GM12878 (cell line): ENCODE measurements around the gene CCDC71L. TPM values are rescaled to one million over a fixed set of nuclear protein-coding genes. Genes with fewer than 3 reads are reported as not detected.

Experiments used
- ATAC-seq: fragments of 200-7000 bp; cut with Tn5 transposase; 3 replicates; pipeline ENCODE4 v1.9.1; 2020; ENCODE audit warnings: mild to moderate bottlenecking, moderate library complexity
- BruUV-seq: library from RNA; stranded (reverse); fragments of 400-500 nt; replicated peaks from 2 replicates; lab custom pipeline; 2021; lab: Mats Ljungman, UMichigan
- CTCF ChIA-PET: fragments of 300-600 bp; sonication (Branson Sonifier 250); formaldehyde crosslinking; extraction: SDS; loops from one replicate; lab custom pipeline; 2021; ENCODE audit warnings: inconsistent platforms; lab: Yijun Ruan, JAX
- POLR2A ChIA-PET: fragments of 350-600 bp; formaldehyde crosslinking; extraction: SDS; loops from one replicate; lab custom pipeline; 2021; ENCODE audit warnings: inconsistent platforms; lab: Charles Lee
- RAD21 ChIA-PET: fragments of 300-600 bp; sonication (Branson Sonifier 250); formaldehyde crosslinking; loops from one replicate; lab custom pipeline; 2023; ENCODE audit warnings: antibody characterized with exemption; ENCODE audit not compliant: unreplicated experiment; lab: Charles Lee
- SMC1A ChIA-PET: fragments of 300-600 bp; sonication (Branson Sonifier 250); formaldehyde crosslinking; loops from one replicate; lab custom pipeline; 2023; ENCODE audit not compliant: unreplicated experiment, uncharacterized antibody; lab: Charles Lee
- DNase-seq: peaks from one replicate; pipeline ENCODE4 v3.0.0-alpha.2; 2011; ENCODE audit warnings: low read depth, low spot score
- FAIRE-seq: peaks from 3 replicates; lab custom pipeline; 2011; peaks lifted over from hg19 to GRCh38; lab: Jason Lieb, UNC
- H2AFZ ChIP-seq: 2 replicates; pipeline ENCODE4 v1.6.0; 2011; ENCODE audit warnings: low read depth, low read length, control low read depth; ENCODE audit not compliant: control insufficient read depth
- H3K27ac ChIP-seq: 2 replicates; pipeline ENCODE4 v1.5.1; 2011; ENCODE audit warnings: control low read depth; ENCODE audit not compliant: control insufficient read depth, insufficient read depth
- H3K27me3 ChIP-seq, 2 experiments: replicated peaks in 1 of 2; 2 replicates each; pipeline versions ENCODE4 v1.6.0 to v1.6.1; 2011; ENCODE audit warnings: low read length in 1 of 2; ENCODE audit not compliant: control insufficient read depth in 2 of 2, insufficient read depth in 2 of 2
- H3K36me3 ChIP-seq, 2 experiments: 2 replicates each; pipeline ENCODE4 v1.5.1; 2011; ENCODE audit warnings: low read length in 1 of 2; ENCODE audit not compliant: control insufficient read depth in 2 of 2, insufficient read depth in 2 of 2
- H3K4me1 ChIP-seq: 2 replicates; pipeline ENCODE4 v1.6.1; 2011; ENCODE audit warnings: mild to moderate bottlenecking, low read length, moderate library complexity, mixed read lengths; ENCODE audit not compliant: control insufficient read depth, insufficient read depth
- H3K4me2 ChIP-seq: 2 replicates; pipeline ENCODE4 v1.6.0; 2011; ENCODE audit warnings: control low read depth; ENCODE audit not compliant: control insufficient read depth, insufficient read depth
- H3K4me3 ChIP-seq: fragments of 200-600 bp; sonication (generic); 2 replicates; pipeline ENCODE4 v1.5.1; 2016
- H3K79me2 ChIP-seq: 2 replicates; pipeline ENCODE4 v1.6.0; 2011; ENCODE audit warnings: low read length; ENCODE audit not compliant: control insufficient read depth, insufficient read depth
- H3K9ac ChIP-seq: 2 replicates; pipeline ENCODE4 v1.8.0; 2011; ENCODE audit warnings: low read length, control low read depth, mixed read lengths; ENCODE audit not compliant: control insufficient read depth, insufficient read depth
- H3K9me3 ChIP-seq: replicated peaks from 3 replicates; pipeline ENCODE4 v1.5.1; 2011; ENCODE audit warnings: mild to moderate bottlenecking, low read length; ENCODE audit not compliant: control insufficient read depth, insufficient read depth
- H4K20me1 ChIP-seq: 2 replicates; pipeline ENCODE4 v1.6.0; 2011; ENCODE audit not compliant: control insufficient read depth, insufficient read depth
- CBFB ChIP-seq: IDR thresholded peaks from 2 replicates; pipeline ENCODE4 v1.6.1; 2016; ENCODE audit warnings: antibody characterized with exemption, low read depth
- CBX5 ChIP-seq: sonication (generic); IDR thresholded peaks from 2 replicates; pipeline ENCODE4 v1.6.1; 2016; ENCODE audit warnings: low read depth, moderate library complexity, mild to moderate bottlenecking, inconsistent platforms
- EZH2 ChIP-seq: IDR thresholded peaks from 2 replicates; pipeline ENCODE4 v1.6.1; 2012; ENCODE audit warnings: low read depth, mild to moderate bottlenecking, control low read depth, inconsistent platforms, low read length, borderline replicate concordance; ENCODE audit not compliant: control insufficient read depth
- JUNB ChIP-seq: IDR thresholded peaks from 2 replicates; pipeline ENCODE4 v1.6.1; 2016; ENCODE audit warnings: antibody characterized with exemption, mild to moderate bottlenecking
- MEF2A ChIP-seq: IDR thresholded peaks from 2 replicates; pipeline ENCODE4 v1.6.1; 2011; ENCODE audit warnings: low read depth, mild to moderate bottlenecking, low read length, moderate library complexity; ENCODE audit not compliant: insufficient read depth
- MEF2B ChIP-seq: fragments of 450-650 bp; IDR thresholded peaks from 2 replicates; pipeline ENCODE4 v1.6.1; 2018; ENCODE audit warnings: mild to moderate bottlenecking, moderate library complexity; ENCODE audit not compliant: partially characterized antibody, poor library complexity, severe bottlenecking
- PAX5 ChIP-seq: IDR thresholded peaks from 2 replicates; pipeline ENCODE4 v1.6.1; 2011; ENCODE audit warnings: low read depth, low read length, borderline replicate concordance
- RUNX3 ChIP-seq: IDR thresholded peaks from 2 replicates; pipeline ENCODE4 v1.6.1; 2012; ENCODE audit warnings: low read length, inconsistent platforms
- WGBS: methylation state at CpG from one replicate; pipeline ENCODE4 v1.1.6; 2016; ENCODE audit warnings: low lambda C conversion rate; ENCODE audit not compliant: insufficient replicate concordance, insufficient coverage; ENCODE audit errors: missing lambda C conversion rate; 5-methylcytosine and 5-hydroxymethylcytosine counted together
- in situ Hi-C: fragments of 300-500 bp; cut with MboI; formaldehyde crosslinking; loops from 9 replicates; pipeline ENCODE4 v1.14.3; 2018; ENCODE audit warnings: mixed read lengths
- intact Hi-C: fragments of 100-400 bp; cut with micrococcal nuclease; formaldehyde crosslinking; loops from one replicate; pipeline ENCODE4 v1.14.2; 2022; ENCODE audit not compliant: unreplicated experiment
- polyA plus RNA-seq, 11 experiments: library from polyadenylated mRNA; depleted of rRNA in 4 of 11; unstranded in 6 of 11; stranded (reverse) in 5 of 11; fragments of >200 nt; fragmentation: Nextera tagmentation in 4 of 11; fragmentation: Illumina TruSeq in 1 of 11; extraction: Ambion mirVana in 4 of 11; extraction: Trizol in 1 of 11; gene quantifications; 1 replicate in 1 of 11; 2 replicates in 10 of 11; pipeline versions ENCODE4 v1.2.1 to v1.2.3, GENCODE V29; 2011 to 2016; ENCODE audit warnings: inconsistent platforms in 2 of 11, missing spikeins in 2 of 11, low read depth in 1 of 11
- total RNA-seq, 4 experiments: library from RNA; depleted of rRNA in 3 of 4; stranded (reverse); fragments of >200 nt in 3 of 4; fragmentation: Illumina TruSeq in 1 of 4; extraction: Trizol in 1 of 4; gene quantifications; 2 replicates each; pipeline versions ENCODE4 v1.2.1 to v1.2.3, GENCODE V29; 2013 to 2021
- TF ChIP-seq, protein P1 (sequence below): IDR thresholded peaks from 2 replicates; pipeline ENCODE4 v1.6.1; 2012; ENCODE audit warnings: low read length, inconsistent platforms
- TF ChIP-seq, protein P2 (sequence below): IDR thresholded peaks from 2 replicates; pipeline ENCODE4 v1.6.1; 2011; ENCODE audit warnings: mild to moderate bottlenecking, low read depth, low read length, moderate library complexity; ENCODE audit not compliant: insufficient replicate concordance
- TF ChIP-seq, protein P3 (sequence below): IDR thresholded peaks from 2 replicates; pipeline ENCODE4 v1.6.1; 2012; ENCODE audit warnings: improper control_type of control experiment, low read depth, low read length; ENCODE audit not compliant: insufficient replicate concordance
- TF ChIP-seq, protein P4 (sequence below): fragments of 450-650 bp; IDR thresholded peaks from 2 replicates; pipeline ENCODE4 v1.6.1; 2016; ENCODE audit warnings: mild to moderate bottlenecking

The CCDC71L gene
- total and polyA plus RNA-seq, 10 of the 15 experiments (the other 5 are each of a cell fraction or from before 2014, with no cell fraction given): 1.1 to 20.7 (median 3.8) TPM

DNA sequence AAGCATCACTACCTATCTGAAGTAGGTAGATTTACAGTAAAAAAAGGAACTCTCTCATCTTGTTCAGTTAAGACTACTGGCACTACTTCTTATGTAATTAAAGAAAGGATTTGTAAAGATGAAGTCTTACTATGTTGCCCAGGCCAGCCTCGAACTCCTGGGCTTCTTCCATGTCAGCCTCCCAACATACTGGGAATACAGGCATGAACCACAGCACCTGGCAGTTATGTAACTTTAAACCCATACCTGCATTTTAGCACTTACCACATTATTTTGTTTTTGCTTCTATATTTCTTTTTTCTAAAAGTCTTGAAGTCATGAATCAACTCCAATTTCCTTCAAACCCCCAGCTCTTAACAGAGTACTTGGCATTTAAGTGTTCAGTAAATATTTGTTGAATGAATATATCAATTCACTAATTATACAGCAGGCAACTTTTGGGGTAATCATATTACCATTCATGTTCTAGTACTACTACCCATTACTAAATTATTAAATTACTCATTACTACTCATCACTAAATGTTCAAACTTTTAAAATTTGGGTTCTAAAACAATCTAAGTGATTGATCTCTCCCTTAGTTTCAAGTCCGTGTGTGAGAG, 31.6 kb upstream of the CCDC71L start:
- no TSS peak for BruUV-seq
- Histone ChIP-seq H4K20me1 (no peaks in the 10 kb centered on the region), H3K4me1 (no peaks in the 10 kb centered on the region), H3K4me3 (no peak overlapping the region), H2AFZ (no peak overlapping the region), H3K4me2 (no peak overlapping the region), H3K79me2 (no peaks in the 10 kb centered on the region), H3K27ac (no peak overlapping the region), H3K9ac (no peak overlapping the region), H3K9me3 (no peaks in the 10 kb centered on the region), H3K27me3 (no peaks in the 10 kb centered on the region), H3K36me3 (no peaks in the 10 kb centered on the region)
- WGBS: 18% methylated on average over 2 of the region's 2 CpGs
- ChIA-PET RAD21 (no interaction called here), SMC1A (interaction anchor here (1.3 kb wide), 1 partner anchor 26 kb away, joined by 3 read pairs; no protein-coding TSS in a partner anchor), POLR2A (no interaction called here), CTCF (interaction anchor here (1.1 kb wide), 1 partner anchor 44 kb away, joined by 3 read pairs; no protein-coding TSS in a partner anchor)
- intact Hi-C loops: no loop called here
- no peak for DNase-seq
- in situ Hi-C loops: no loop called here
- no peak for FAIRE-seq
- ATAC-seq: no peak
- TF ChIP-seq JUNB: no peak
- TF ChIP-seq, protein P1, sequence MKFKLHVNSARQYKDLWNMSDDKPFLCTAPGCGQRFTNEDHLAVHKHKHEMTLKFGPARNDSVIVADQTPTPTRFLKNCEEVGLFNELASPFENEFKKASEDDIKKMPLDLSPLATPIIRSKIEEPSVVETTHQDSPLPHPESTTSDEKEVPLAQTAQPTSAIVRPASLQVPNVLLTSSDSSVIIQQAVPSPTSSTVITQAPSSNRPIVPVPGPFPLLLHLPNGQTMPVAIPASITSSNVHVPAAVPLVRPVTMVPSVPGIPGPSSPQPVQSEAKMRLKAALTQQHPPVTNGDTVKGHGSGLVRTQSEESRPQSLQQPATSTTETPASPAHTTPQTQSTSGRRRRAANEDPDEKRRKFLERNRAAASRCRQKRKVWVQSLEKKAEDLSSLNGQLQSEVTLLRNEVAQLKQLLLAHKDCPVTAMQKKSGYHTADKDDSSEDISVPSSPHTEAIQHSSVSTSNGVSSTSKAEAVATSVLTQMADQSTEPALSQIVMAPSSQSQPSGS: no peak
- no peak for TF ChIP-seq PAX5
- no peak for TF ChIP-seq MEF2B
- TF ChIP-seq, protein P2, sequence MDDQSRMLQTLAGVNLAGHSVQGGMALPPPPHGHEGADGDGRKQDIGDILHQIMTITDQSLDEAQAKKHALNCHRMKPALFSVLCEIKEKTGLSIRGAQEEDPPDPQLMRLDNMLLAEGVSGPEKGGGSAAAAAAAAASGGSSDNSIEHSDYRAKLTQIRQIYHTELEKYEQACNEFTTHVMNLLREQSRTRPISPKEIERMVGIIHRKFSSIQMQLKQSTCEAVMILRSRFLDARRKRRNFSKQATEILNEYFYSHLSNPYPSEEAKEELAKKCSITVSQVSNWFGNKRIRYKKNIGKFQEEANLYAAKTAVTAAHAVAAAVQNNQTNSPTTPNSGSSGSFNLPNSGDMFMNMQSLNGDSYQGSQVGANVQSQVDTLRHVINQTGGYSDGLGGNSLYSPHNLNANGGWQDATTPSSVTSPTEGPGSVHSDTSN: no peak
- no peak for TF ChIP-seq CBX5
- TF ChIP-seq, protein P3, sequence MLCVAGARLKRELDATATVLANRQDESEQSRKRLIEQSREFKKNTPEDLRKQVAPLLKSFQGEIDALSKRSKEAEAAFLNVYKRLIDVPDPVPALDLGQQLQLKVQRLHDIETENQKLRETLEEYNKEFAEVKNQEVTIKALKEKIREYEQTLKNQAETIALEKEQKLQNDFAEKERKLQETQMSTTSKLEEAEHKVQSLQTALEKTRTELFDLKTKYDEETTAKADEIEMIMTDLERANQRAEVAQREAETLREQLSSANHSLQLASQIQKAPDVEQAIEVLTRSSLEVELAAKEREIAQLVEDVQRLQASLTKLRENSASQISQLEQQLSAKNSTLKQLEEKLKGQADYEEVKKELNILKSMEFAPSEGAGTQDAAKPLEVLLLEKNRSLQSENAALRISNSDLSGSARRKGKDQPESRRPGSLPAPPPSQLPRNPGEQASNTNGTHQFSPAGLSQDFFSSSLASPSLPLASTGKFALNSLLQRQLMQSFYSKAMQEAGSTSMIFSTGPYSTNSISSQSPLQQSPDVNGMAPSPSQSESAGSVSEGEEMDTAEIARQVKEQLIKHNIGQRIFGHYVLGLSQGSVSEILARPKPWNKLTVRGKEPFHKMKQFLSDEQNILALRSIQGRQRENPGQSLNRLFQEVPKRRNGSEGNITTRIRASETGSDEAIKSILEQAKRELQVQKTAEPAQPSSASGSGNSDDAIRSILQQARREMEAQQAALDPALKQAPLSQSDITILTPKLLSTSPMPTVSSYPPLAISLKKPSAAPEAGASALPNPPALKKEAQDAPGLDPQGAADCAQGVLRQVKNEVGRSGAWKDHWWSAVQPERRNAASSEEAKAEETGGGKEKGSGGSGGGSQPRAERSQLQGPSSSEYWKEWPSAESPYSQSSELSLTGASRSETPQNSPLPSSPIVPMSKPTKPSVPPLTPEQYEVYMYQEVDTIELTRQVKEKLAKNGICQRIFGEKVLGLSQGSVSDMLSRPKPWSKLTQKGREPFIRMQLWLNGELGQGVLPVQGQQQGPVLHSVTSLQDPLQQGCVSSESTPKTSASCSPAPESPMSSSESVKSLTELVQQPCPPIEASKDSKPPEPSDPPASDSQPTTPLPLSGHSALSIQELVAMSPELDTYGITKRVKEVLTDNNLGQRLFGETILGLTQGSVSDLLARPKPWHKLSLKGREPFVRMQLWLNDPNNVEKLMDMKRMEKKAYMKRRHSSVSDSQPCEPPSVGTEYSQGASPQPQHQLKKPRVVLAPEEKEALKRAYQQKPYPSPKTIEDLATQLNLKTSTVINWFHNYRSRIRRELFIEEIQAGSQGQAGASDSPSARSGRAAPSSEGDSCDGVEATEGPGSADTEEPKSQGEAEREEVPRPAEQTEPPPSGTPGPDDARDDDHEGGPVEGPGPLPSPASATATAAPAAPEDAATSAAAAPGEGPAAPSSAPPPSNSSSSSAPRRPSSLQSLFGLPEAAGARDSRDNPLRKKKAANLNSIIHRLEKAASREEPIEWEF: no peak
- TF ChIP-seq RUNX3: no peak
- no peak for TF ChIP-seq EZH2
- TF ChIP-seq, protein P4, sequence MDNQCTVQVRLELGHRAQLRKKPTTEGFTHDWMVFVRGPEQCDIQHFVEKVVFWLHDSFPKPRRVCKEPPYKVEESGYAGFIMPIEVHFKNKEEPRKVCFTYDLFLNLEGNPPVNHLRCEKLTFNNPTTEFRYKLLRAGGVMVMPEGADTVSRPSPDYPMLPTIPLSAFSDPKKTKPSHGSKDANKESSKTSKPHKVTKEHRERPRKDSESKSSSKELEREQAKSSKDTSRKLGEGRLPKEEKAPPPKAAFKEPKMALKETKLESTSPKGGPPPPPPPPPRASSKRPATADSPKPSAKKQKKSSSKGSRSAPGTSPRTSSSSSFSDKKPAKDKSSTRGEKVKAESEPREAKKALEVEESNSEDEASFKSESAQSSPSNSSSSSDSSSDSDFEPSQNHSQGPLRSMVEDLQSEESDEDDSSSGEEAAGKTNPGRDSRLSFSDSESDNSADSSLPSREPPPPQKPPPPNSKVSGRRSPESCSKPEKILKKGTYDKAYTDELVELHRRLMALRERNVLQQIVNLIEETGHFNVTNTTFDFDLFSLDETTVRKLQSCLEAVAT: no peak
- TF ChIP-seq CBFB: no peak
- TF ChIP-seq MEF2A: no peak
